NCI-H748 (cell line): ENCODE data around the gene ZNF738.

Source experiments
- DNase-seq: peaks from one replicate; lab custom pipeline; 2025; ENCODE audit not compliant: unreplicated experiment; lab: John Stamatoyannopoulos, UW

The ZNF738 gene

GRCh38 chr19:21422244-21422643 lies 63.4 kb downstream of the ZNF738 start:
- no peak for DNase-seq

- DNase-seq, result no peak
Observed at GRCh38 chr19:21423057-21424041, 64.5 kb downstream of the ZNF738 start.
